Testis (tissue), 2 donors: Measurements from ENCODE around the gene LIMD2.

Experiments used
- POLR2A ChIP-seq: fragments of 450-650 bp; IDR thresholded peaks from one replicate; pipeline ENCODE4 v1.6.1; 2017; ENCODE audit warnings: antibody characterized with exemption, mild to moderate bottlenecking, moderate library complexity
- TF ChIP-seq, protein P1 (sequence below), 3 experiments: fragments of 450-650 bp in 2 of 3; fragments of 200-600 bp in 1 of 3; sonication (generic) in 1 of 3; IDR thresholded peaks; one replicate each; pipeline ENCODE4 v1.5.1; 2016 to 2019; ENCODE audit warnings: antibody characterized with exemption in 3 of 3, mild to moderate bottlenecking in 2 of 3, moderate library complexity in 1 of 3

DNA sequence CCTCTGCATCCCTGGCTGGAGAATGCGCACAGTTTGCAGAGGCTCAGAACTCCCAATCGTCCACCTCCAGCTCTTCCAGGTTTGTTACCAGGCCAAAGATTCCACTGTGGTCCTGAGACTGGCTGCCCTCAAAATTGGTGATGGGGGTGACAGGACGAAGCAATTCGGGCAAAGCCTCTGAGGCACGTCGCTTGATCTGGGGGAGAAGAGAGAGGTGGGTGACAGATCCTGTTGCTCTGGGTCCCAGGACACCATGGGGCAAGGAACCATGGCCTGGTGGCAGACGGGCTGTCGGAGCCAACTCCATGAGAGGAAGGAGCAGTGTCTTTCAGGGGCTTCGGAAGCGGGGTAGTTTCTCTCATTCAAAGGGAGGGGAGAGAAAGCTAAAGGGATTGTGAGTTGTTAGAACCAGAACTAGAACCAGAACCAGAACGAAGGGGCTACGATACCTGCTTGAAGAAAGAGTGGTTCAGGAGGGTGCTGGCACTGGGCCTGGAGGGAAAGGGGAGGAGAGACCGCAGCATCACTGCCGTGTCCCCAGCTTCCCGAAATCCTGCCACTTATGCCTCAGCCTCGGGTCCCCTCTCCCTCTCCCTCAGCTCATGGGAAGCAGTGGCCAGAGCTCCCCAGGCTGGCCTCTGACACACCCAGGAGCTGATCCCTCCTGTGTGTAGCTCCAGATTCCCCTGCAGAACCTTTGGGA, 3.8 kb upstream of the LIMD2 start:
- TF ChIP-seq, protein P1, sequence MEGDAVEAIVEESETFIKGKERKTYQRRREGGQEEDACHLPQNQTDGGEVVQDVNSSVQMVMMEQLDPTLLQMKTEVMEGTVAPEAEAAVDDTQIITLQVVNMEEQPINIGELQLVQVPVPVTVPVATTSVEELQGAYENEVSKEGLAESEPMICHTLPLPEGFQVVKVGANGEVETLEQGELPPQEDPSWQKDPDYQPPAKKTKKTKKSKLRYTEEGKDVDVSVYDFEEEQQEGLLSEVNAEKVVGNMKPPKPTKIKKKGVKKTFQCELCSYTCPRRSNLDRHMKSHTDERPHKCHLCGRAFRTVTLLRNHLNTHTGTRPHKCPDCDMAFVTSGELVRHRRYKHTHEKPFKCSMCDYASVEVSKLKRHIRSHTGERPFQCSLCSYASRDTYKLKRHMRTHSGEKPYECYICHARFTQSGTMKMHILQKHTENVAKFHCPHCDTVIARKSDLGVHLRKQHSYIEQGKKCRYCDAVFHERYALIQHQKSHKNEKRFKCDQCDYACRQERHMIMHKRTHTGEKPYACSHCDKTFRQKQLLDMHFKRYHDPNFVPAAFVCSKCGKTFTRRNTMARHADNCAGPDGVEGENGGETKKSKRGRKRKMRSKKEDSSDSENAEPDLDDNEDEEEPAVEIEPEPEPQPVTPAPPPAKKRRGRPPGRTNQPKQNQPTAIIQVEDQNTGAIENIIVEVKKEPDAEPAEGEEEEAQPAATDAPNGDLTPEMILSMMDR (IDR thresholded peaks at IDR 0.05), result no peak
- no peak for TF ChIP-seq POLR2A
